Activated T-cell treated with anti-CD3 and anti-CD28 coated beads for 1 hour (primary cell): Measurements from ENCODE around the gene CHRNB2.

Experiments
- DNase-seq: peaks from one replicate; pipeline ENCODE4 v3.0.0-alpha.2; 2020; ENCODE audit warnings: low read depth

The CHRNB2 gene

DNA sequence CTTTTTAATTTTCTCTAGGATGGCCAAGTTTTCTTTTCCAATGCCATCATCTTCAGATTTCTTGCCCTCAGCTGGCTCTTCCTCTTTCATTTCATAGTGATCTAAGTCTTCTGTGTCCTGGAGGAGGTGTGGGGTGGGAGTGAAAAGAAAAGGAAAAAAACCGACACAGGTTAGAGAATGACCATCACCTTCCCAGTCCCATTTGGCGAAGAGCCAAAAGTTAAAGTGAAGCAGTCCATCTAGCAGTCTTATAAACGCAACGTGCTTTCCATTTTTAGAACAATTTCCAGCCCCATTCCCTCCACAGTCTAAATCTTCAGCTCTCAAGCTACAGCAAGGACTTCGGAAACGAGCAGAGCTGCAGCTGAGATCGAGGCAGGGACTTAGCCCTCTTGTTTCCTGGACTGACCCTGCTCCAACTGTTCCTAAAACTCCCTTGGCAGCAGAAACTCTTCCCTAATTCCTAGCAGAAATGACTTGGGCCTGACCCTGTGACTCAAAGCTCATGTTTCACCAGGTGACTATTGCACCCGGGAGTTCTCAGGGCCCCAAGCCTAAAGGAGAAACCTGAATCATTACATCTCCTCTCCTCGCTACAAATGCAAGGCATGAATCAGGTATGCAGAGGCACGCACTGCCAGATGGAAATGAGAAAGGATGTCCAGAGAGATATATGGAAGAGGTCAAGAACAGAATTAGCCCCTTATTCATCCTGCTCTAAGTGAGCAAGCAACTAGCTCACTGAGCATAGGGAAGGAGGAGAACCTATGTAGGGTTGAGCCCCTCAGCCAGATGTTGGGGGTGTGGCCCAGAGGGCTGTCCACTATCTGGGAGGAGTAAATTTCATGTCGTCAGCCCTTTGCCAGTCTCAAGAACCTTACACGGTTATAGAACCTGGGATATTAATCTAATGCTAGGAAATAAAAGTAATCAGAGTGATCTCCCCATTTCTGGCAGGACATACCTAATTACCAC, 14.2 kb upstream of the CHRNB2 start:
- DNase-seq = no peak

DNA sequence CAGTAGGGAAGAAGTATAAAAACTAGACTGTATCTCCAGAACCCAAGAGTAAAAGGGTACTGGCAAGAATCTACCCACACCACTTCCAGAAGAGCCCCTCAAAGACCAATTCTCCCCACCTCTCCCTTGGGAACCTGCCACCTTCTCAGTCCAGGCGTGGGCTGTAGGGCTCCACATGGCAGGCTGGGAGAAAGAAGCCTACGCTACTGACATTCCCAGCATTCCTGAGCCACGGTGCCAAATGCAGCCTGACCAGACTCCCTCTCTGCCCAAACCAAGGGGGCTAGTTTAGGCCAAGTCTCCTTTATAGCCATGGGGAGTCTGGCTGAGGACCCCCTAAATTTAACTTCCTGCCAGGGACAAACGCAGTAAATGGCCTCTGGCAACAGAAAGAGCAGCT, 11.2 kb upstream of the CHRNB2 start:
- no peak for DNase-seq

DNA sequence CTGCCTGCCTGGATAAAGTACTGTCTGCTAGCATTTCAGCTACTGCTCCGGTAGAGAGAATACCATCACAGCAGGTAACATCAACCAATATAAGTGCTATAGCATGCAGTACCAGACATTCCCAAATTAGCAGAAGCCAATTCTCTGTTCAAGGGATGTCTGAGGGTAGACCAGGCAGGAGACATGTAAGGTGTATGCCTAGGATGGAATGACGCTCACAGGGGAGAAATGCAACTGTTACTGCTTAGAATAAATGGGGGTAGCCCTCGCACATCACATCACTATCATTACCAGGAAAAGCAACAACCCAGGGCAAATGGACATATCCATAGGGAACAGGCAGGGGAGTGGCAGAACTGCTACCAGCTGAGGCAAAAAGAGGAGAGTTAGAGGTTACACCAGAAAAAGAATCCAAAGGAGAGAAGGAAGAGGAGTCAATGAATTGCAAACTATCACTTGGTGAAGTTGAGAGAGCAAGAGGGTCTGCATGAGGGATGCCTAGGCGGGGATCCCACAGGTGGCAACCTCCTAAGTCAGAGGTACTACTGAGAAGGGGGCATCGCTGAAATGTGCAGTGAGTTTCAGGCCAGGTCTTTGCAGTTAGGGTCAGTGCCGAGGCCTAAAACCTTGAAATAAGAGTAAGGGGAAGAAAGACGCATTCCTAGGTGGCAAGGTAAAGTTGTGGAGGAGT, 10.2 kb upstream of the CHRNB2 start:
- no peak for DNase-seq

DNA sequence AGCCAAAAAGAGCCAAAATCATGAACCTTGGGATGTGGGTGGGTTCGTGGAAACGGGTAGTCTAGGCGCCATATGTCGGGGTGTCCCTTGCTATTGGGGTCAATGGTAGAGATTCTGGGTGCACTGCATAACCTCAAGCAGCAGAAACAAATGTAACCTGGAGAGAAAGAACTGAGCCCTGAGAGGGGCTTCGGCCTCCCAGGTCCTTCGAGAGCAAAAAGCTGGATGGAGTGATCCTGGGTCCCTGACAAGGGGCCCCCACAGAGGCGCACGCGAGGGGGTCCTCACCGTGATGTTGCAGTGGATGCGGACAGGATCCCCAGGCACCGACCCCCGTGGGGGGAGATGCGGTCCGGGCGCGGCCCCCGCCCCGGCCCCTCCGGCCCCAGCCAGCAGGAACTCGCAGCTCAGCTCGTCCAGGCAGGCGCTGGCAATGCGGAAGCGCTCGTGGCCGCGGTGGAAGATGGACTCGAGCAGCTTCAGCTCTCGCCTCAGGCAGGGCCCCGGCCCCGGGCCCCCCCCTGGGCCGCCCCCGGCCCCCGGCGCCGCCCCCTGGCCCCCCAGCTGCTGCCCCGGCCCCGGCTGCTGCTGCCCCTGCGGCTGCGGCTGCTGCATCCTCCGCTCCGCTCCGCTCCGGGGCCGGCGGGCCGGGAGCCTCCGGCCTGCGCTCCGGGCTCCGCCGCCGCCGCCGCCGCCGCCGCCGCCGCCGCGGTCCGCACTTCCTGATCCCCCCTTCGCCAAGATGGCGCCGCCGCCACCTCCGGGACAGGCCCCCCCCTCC, 9.4 kb upstream of the CHRNB2 start, which contains the start of gene UBE2Q1:
Gene UBE2Q1, minus strand, starts transcription at position 724 of the 781 bp plus-strand sequence. Its CDS starts 109 bp downstream, at position 615.
- peak; percentile 24 for DNase-seq

DNA sequence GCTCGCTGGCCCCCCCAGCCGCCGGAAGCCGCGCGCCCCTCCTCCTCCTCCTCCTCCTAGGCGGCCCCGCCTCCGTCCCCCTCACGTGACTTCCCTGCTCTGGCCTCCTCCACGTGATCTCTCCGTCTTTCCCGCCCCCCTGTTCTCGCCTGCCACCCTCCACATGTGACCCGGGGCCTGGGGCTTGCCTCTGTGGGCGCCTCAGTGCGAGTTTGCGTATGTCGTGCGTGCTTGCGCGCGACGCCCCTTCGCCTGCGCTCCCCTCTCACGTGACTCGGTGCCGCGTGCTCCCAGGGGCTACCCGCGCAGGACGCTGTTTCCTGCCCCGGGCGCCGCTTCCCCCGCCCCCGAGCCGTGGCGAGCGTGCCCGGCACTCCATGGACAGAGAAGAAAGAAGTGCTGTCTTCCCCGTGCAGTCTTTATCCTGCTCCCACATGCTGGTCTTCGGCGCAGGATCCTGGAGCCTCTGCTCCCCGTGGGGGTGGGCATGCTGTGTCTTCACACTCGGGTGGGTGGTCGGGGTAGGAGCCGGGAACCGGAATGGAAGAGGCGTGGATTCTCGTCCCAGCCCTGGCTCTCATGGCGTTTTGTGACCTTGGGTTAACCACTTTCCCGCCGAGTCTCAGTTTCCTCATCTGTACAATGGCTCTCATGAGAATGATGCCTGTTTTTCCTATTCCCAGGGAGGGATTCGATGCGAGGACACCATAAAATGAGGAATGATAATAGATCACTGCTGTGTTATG, 8.7 kb upstream of the CHRNB2 start:
- DNase-seq = peak; percentile 99

DNA sequence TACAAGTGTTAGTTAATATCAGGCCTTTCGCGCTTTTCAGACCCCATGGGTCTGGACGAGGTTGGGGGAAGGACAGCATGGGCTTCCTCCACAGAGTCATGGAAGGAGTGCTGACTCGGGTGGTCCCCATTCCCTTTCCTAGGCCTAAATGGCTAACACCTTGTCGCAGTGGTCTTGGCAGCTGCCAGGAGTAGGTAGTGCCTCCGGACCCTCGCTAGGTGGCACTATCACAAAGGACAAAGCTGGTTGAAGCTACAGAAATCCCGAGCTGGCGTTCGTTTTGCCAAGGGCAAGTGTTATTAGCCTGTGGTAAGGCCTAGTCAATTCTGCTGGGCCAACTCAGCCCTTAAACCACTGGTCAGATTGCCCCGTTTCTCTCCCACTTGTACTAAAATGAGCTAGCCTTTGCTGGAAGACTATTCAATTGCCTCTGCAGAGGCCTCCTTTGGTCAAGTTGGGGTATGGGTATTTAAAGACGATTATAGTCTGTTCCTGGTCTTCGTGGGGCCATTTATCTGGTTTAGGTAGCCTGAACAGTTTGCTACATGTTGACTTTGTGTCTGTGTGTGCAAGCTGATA, 8.0 kb upstream of the CHRNB2 start:
- DNase-seq = peak; percentile 67

DNA sequence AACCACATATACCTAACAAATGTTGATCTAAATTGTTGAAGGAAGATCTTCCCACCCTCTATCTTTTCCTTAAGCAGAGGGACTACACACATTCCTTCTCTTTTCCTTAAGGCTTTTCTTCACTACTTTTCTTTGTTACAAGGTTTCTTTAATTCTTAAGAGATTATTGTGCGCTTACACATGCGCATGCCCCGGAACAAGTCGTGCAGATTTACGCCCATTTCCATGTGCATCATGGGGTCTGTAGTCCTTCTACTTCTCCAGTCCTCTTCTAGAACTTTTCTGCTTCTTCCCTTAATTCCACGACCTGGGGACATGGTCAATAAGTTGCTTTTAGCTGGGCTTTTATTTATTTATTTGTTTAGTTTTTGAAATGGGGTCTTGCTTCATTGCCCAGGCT, 1.7 kb upstream of the CHRNB2 start:
- DNase-seq = no peak

DNA sequence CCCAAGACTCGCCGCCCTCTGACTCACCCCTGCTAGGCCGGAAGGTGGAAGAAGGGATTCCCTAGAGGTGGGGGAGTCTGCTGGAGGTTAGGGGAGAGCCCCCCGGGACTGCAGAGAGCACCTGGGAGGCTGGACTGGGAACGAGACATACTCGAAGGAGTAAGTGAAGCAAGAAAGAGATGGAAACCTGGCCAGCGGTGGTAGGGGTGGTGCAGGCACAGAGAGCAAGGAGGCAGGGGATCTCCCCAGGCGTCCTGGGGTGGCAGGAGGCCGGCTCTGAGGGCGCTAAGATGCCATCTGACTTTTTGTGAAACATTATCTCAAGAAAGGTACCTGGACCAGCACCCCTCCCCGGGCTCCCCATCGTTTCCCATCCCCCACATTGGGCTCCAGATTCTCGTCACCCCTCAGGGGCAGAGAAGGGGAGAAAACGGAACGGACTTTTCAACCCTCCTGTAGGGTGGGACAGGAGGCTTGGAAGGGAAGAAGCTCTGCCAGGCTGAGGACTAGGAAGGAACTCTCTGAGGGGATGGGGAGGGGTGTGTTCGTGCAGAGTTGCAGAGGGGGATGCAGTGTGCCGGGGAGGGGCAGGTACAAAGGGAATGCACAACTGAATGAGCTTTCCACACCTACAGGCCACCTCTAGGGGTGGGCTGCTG, 708 bp downstream of the CHRNB2 start:
- DNase-seq = no peak

DNA sequence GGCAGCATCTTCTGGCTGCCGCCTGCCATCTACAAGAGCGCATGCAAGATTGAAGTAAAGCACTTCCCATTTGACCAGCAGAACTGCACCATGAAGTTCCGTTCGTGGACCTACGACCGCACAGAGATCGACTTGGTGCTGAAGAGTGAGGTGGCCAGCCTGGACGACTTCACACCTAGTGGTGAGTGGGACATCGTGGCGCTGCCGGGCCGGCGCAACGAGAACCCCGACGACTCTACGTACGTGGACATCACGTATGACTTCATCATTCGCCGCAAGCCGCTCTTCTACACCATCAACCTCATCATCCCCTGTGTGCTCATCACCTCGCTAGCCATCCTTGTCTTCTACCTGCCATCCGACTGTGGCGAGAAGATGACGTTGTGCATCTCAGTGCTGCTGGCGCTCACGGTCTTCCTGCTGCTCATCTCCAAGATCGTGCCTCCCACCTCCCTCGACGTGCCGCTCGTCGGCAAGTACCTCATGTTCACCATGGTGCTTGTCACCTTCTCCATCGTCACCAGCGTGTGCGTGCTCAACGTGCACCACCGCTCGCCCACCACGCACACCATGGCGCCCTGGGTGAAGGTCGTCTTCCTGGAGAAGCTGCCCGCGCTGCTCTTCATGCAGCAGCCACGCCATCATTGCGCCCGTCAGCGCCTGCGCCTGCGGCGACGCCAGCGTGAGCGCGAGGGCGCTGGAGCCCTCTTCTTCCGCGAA, 3.8 kb downstream of the CHRNB2 start:
- DNase-seq = no peak

DNA sequence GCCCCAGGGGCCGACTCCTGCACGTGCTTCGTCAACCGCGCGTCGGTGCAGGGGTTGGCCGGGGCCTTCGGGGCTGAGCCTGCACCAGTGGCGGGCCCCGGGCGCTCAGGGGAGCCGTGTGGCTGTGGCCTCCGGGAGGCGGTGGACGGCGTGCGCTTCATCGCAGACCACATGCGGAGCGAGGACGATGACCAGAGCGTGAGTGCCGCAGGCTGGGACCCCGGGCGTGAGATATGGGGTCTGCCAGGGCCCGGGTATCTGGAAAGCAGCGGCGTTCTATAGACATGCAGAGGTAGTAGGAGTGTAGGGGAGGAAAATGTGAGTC, 4.3 kb downstream of the CHRNB2 start:
- no peak for DNase-seq

DNA sequence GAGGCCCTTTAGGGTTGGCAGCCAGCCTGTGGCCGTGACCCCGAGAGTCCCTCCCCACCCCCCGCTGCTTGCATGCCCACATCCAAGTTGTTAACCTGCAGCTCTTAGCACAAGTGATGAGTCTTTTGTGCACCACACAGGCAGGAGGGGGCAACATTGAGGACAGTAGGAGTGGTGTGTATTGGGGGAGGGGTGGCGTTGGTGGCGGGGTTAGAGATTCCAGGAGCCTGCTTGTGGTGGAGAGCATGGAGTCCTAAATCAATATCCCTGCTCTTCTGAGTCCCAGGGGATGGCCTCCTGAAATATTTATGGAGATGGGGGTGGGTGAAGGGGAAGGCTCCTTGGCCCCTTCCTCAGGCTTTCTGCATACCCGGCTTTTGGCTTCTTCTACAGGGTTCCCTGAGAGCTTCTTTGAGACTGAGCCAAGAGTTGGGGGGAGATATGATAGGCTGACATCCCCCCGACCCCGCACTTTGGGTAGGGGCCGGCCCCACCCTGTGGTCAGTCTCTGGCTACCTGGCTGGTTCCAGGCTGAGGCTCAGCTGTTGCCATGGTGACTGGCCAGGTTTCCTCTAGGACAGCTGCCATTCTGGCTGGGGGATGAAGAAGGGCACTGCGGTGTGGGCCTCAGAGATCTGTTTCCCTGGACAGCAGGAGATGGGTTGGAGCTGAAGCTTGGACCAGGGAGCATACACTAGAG, 5.0 kb downstream of the CHRNB2 start:
- DNase-seq = no peak

DNA sequence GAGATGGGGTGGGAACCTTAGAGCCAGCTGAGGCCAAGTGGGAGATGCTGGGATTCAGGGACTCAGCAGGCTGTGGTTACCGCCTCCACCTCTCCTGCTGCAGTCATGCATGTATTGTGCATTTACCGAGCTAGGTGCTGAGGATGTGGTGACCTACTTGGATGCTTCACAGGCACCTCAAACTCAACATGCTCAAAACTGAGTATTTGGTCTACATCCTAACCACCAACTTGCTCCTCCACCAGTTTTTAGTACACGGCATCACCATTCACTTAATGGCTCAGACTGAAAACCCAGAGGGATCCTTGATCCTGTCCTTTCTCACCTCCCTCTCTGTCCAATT, 5.6 kb downstream of the CHRNB2 start:
- DNase-seq = no peak

DNA sequence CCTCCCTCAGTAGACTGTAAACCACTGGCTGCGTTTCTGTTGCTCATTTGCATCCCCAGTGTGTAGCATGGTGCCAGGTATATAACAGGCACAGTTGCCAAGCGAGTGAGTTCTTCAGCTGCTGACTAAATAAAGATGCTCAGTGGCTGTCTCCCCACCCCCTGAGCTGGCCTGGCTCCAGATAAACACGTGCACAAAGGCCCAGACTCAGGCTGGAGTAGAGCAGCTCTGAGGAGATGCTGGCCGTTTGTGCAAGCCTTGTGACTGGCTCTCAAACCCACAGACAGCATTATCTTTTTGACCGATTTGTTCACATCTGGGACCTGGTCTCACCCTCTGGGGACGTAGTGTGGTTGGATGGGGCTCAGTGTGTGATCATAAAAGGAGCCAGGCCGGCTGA, 7.1 kb downstream of the CHRNB2 start:
- DNase-seq = no peak

DNA sequence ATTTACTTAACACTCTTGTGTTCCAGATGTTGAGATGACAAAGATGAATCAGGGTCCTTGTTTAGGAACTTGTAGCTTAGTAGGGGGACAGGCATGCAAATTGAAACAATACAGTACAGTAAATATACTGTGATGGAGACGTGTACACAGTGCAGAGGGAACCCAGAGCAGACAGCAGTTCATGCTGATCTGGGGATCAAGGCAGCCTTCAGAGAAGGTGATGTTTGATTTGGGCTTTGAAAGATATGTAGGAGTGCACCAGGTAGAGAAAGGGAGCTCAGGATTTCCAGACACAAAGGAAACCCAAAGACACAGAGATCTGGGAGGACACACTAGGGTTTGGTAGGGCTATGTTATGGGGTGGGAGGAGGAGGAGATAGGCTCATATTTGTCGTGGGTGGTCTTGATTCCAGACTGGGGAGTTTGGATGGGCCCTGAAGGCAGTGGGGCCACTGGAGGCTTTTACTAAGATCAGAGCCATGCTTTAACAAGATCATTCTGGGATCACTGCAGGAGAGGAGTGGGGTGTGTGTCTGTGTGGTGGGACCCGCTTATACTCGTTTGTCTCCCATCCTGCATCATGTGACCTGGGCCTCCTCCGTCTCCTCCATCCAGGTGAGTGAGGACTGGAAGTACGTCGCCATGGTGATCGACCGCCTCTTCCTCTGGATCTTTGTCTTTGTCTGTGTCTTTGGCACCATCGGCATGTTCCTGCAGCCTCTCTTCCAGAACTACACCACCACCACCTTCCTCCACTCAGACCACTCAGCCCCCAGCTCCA, 7.8 kb downstream of the CHRNB2 start:
- DNase-seq = no peak

DNA sequence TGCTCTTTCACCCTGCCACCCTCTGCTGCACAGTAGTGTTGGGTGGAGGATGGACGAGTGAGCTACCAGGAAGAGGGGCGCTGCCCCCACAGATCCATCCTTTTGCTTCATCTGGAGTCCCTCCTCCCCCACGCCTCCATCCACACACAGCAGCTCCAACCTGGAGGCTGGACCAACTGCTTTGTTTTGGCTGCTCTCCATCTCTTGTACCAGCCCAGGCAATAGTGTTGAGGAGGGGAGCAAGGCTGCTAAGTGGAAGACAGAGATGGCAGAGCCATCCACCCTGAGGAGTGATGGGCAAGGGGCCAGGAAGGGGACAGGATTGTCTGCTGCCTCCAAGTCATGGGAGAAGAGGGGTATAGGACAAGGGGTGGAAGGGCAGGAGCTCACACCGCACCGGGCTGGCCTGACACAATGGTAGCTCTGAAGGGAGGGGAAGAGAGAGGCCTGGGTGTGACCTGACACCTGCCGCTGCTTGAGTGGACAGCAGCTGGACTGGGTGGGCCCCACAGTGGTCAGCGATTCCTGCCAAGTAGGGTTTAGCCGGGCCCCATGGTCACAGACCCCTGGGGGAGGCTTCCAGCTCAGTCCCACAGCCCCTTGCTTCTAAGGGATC, 8.5 kb downstream of the CHRNB2 start:
- DNase-seq = no peak

DNA sequence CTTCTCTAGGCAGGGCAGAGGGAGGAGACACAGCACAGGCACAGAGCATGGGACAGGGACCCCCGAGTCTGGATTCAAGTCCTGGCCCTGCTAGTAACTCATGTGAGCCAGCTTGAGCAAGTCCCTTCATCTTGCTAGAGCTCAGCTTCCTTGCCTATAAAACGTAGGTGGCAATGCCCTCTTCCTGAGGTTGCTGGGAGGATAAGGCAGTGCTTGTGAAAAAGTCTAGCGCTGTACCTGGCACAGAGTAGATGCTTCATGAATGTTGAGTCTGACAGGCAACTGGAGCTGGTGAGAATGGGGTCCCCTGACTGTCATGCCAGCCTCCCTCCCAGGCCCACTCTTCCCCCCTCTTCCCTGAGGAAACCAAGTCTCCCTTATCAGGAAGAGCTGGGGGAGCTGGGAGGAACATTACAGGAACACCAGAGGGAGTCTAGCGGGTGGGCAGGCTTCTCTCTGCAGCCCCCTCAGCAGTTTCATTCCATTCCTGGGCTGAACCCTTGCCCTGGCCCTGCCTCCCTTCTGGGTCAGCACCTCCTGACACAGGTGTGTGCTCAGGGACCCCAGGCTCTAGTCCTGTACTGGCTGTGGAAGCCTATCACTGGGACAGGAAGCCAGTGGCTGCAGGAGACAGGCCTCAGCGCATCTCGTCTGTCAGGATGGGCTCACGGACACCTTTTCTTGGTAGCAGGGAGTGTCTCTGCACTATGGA, 9.9 kb downstream of the CHRNB2 start:
- DNase-seq = no peak

DNA sequence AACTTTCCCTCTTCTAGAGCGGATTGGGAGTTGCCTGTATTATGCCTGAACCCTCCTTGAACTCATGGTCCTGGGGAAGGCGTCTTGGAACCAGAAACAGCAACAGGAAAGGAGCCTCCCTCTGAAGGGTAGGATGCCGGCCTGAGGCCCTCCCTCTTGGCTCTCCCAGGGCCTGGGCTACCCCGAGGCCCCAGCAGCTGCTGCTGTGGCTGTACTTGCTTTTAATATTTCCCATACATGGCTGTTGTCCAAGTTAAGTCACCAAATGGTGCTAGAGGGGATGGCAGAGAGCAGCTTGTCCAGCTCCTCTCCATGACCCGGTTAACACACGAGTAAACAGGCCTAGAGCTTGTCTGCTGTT, 10.5 kb downstream of the CHRNB2 start:
- DNase-seq = no peak

DNA sequence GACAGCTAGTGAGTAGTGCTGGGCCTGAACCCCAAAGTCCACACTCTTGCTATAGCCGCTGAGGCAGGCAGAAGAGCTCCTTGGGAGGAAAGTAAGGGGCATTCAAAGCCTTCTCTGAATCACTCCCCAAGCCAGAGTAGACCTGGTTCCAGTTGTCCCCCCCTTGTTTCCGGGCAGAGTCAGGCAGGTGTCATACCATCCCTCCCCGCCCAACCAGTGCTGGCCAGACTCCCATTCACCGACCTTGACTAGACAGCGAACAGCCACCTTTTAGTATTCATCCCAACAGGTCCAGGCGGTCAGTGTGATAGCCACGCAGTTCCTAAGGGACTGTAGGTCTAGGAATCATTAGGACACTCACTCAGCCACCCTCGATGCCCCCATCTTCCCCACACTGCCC, 11.8 kb downstream of the CHRNB2 start:
- DNase-seq = no peak
